ENCODE measurements around the gene DNAJB9.
A peak's percentile ranks its signal among the peaks of the same experiment; 100 is the strongest.
"Not testable (repeated sequence)": the region's sequence is repeated elsewhere in the genome, so short reads cannot be mapped to it uniquely, and the experiment has no call there.

DNAJB9 gene

GRCh38 chr7:108569381-108570145, at the start of gene DNAJB9, which contains the start of gene THAP5:
Gene DNAJB9, plus strand, starts transcription at chr7:108569874. Its CDS starts 1,853 bp downstream, at chr7:108571727.
Gene THAP5, minus strand, starts transcription at chr7:108569706. Its CDS starts 137 bp downstream, at chr7:108569569.
- DNase-seq = peak; percentile 98 to 99

- no peak for DNase-seq
Measured at GRCh38 chr7:108522780-108523179, 46.9 kb upstream of the DNAJB9 start.

- no peak for DNase-seq
Measured at GRCh38 chr7:108525327-108525984, 44.2 kb upstream of the DNAJB9 start.

GRCh38 chr7:108525985-108526767, 43.5 kb upstream of the DNAJB9 start, which contains the start of gene PNPLA8:
Gene PNPLA8, minus strand, starts transcription at chr7:108526135. Its CDS starts 10,644 bp downstream, at chr7:108515491.
- DNase-seq = peak; percentile 99 to 100

GRCh38 chr7:108526768-108527017, 43.0 kb upstream of the DNAJB9 start:
- no peak for DNase-seq

GRCh38 chr7:108528183-108528712, 41.4 kb upstream of the DNAJB9 start:
- DNase-seq = no peak

- DNase-seq = no peak
Measured at GRCh38 chr7:108529341-108529740, 40.3 kb upstream of the DNAJB9 start.

- no peak for DNase-seq
Measured at GRCh38 chr7:108533712-108534111, 36.0 kb upstream of the DNAJB9 start.

- no peak for DNase-seq
Measured at GRCh38 chr7:108535257-108535656, 34.4 kb upstream of the DNAJB9 start.

- no peak for DNase-seq
Measured at GRCh38 chr7:108535744-108536143, 33.9 kb upstream of the DNAJB9 start.

- no peak for DNase-seq
Measured at GRCh38 chr7:108537229-108537628, 32.4 kb upstream of the DNAJB9 start.

- not testable (repeated sequence) for DNase-seq
Measured at GRCh38 chr7:108538236-108538635, 31.4 kb upstream of the DNAJB9 start.

GRCh38 chr7:108538685-108539084, 31.0 kb upstream of the DNAJB9 start:
- not testable (repeated sequence) for DNase-seq

GRCh38 chr7:108541478-108541877, 28.2 kb upstream of the DNAJB9 start:
- DNase-seq = no peak

GRCh38 chr7:108548141-108548896, 21.4 kb upstream of the DNAJB9 start:
- DNase-seq = not testable (repeated sequence)

- DNase-seq = not testable (repeated sequence)
Measured at GRCh38 chr7:108556665-108557064, 13.0 kb upstream of the DNAJB9 start.

- no peak for DNase-seq
Measured at GRCh38 chr7:108557191-108557590, 12.5 kb upstream of the DNAJB9 start.

GRCh38 chr7:108557617-108558016, 12.1 kb upstream of the DNAJB9 start:
- DNase-seq = no peak

- no peak for DNase-seq
Measured at GRCh38 chr7:108559253-108559652, 10.4 kb upstream of the DNAJB9 start.

GRCh38 chr7:108561047-108561619, 8.5 kb upstream of the DNAJB9 start:
- DNase-seq = no peak

- DNase-seq = no peak
Measured at GRCh38 chr7:108565987-108566386, 3.7 kb upstream of the DNAJB9 start.

- no peak for DNase-seq
Measured at GRCh38 chr7:108568801-108569380, 783 bp upstream of the DNAJB9 start.

All from activated CD4-positive, alpha-beta T cell treated with anti-CD3 and anti-CD28 coated beads for 4 hours (primary cell).